ENCODE data around the gene EPX.

EPX gene

DNA sequence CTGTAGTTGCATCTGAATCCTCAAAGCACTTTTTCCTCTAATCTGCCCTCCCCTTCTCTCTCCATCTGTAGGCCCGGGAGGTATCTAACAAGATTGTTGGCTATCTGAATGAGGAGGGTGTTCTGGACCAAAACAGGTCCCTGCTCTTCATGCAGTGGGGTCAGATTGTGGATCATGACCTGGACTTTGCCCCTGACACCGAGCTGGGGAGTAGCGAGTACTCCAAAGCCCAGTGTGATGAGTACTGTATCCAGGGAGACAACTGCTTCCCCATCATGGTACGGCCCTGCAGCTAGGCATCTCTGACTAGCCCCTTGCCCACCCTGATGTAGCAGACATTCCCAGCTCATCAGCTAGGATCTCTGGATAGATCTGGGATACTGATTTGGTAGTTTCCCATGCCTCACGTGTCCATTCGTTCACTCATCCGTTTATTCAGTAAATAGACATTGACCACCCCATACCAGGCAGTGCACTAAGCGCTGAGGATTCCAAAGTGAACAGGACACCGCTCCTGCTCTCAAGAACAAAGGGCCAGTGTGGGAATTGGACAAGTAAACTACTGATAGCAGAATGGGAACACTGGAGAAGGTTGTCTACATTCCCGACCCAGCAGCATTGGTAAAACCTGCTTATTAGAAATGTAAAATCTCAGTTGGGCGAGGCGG lies 58.0 kb downstream of the EPX start:
- no peak overlapping the region for H3K4me3 ChIP-seq (ENCODE audit: low read depth, low read length)
- H3K27ac ChIP-seq = no peak overlapping the region
- TF ChIP-seq, protein P1, sequence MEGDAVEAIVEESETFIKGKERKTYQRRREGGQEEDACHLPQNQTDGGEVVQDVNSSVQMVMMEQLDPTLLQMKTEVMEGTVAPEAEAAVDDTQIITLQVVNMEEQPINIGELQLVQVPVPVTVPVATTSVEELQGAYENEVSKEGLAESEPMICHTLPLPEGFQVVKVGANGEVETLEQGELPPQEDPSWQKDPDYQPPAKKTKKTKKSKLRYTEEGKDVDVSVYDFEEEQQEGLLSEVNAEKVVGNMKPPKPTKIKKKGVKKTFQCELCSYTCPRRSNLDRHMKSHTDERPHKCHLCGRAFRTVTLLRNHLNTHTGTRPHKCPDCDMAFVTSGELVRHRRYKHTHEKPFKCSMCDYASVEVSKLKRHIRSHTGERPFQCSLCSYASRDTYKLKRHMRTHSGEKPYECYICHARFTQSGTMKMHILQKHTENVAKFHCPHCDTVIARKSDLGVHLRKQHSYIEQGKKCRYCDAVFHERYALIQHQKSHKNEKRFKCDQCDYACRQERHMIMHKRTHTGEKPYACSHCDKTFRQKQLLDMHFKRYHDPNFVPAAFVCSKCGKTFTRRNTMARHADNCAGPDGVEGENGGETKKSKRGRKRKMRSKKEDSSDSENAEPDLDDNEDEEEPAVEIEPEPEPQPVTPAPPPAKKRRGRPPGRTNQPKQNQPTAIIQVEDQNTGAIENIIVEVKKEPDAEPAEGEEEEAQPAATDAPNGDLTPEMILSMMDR (IDR thresholded peaks at IDR 0.05; ENCODE audit: low read depth, low read length, missing control alignments) = no peak
- peaks cover 4% of the 10 kb centered on the region for H3K27me3 ChIP-seq (replicated peaks)
- in situ Hi-C loops (cut with HindIII; ENCODE audit: low pct_ligation_motif_present, low sequenced_read_pairs) = no loop called here
- no peaks in the 10 kb centered on the region for H3K36me3 ChIP-seq (replicated peaks)
- DNase-seq = no peak

DNA sequence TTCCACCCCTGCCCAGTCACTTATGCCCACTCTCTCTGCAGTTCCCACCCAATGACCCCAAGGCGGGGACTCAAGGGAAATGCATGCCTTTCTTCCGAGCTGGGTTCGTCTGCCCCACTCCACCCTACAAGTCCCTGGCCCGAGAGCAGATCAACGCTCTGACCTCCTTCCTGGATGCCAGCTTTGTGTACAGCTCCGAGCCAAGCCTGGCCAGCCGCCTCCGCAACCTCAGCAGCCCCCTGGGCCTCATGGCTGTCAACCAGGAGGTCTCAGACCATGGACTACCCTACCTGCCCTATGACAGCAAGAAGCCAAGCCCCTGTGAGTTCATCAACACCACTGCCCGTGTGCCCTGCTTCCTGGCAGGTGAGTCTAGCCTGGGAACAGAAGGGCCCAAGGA lies 59.6 kb downstream of the EPX start:
- TF ChIP-seq, protein P1 (IDR thresholded peaks at IDR 0.05; ENCODE audit: low read depth, low read length, missing control alignments) = no peak
- no peaks in the 10 kb centered on the region for H3K36me3 ChIP-seq (replicated peaks)
- DNase-seq = no peak
- H3K4me3 ChIP-seq (ENCODE audit: low read depth, low read length) = no peak overlapping the region
- H3K27me3 ChIP-seq (replicated peaks) = peaks cover 4% of the 10 kb centered on the region
- no peak overlapping the region for H3K27ac ChIP-seq
- in situ Hi-C loops (cut with HindIII; ENCODE audit: low pct_ligation_motif_present, low sequenced_read_pairs) = no loop called here

DNA sequence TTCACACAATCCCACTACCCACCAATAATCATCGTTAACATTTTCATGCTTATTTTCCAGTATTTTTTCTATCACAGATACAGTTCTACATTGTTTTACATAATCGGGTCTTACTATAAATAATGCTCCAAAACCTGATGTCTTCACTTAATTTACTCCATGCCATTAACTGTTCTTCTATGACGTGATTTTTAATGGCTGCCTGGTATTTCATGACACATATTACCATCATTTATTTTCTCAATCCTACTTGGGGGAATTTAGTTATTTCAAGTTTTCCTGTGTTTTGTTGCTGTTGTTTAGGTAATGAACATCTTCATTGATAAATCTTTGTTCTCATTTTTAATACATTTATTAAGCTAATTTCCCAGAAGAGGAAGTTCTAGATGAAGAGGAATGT lies 60.6 kb downstream of the EPX start:
- H3K27ac ChIP-seq = no peak overlapping the region

More for the DNA sequence above, 60.6 kb downstream of the EPX start:
- H3K4me3 ChIP-seq (ENCODE audit: low read depth, low read length) = no peak overlapping the region
- in situ Hi-C loops (cut with HindIII; ENCODE audit: low pct_ligation_motif_present, low sequenced_read_pairs) = no loop called here
- TF ChIP-seq, protein P1 (IDR thresholded peaks at IDR 0.05; ENCODE audit: low read depth, low read length, missing control alignments) = no peak
- H3K27me3 ChIP-seq (replicated peaks) = peaks cover 4% of the 10 kb centered on the region
- H3K36me3 ChIP-seq (replicated peaks) = no peaks in the 10 kb centered on the region
- DNase-seq = no peak
